ENCODE measurements around the gene ETV6. TPM values are rescaled to one million over a fixed set of nuclear protein-coding genes. Genes with fewer than 3 reads are reported as not detected.

The ETV6 gene
- total RNA-seq, 2 donors from 2014 or later, result 41.4 to 58.4 TPM

GRCh38 chr12:11839091-11839641 lies 189.7 kb downstream of the ETV6 start:
- Histone ChIP-seq H3K4me1 (ENCODE audit: control insufficient read depth in 1 of 2, low read depth in 2 of 2) (peaks cover 46 to 62% of the 10 kb centered on the region in 2 donors), H3K4me3 (no peak overlapping the region), H3K36me3 (peaks cover 9% of the 10 kb centered on the region), H3K27ac (peak overlapping the region; percentile 64 to 73), H3K9me3 (no peaks in the 10 kb centered on the region), H3K27me3 (replicated peaks; ENCODE audit: insufficient read depth) (no peaks in the 10 kb centered on the region)
- DNase-seq (ENCODE audit: low spot score), result peak; percentile 46
- no peak for TF ChIP-seq CTCF (IDR thresholded peaks at IDR 0.05)
- peak; percentile 44 for ATAC-seq (ENCODE audit: insufficient number of reproducible peaks, low FRiP score, low read depth)

DNA sequence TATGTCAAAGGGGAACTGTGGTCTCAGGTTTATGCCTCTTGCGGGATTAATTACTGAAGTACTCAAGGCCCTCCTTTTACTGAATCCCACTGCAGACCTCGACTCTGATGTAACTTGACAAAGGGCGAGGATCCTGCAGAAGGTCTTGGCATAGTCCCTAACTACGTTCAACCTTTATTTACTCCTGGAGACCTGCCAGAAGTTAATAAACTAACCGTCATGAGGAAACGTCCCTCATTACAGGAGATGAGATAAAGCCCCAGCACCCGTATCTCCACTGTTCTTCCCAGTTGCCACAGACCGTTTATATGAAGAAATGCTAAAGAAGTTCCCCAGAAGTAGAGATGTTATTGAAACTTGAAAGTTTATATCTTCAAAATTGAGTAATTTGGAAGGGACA lies 190.9 kb downstream of the ETV6 start:
- no peak for TF ChIP-seq CTCF (IDR thresholded peaks at IDR 0.05)
- peaks cover 9% of the 10 kb centered on the region for H3K36me3 ChIP-seq
- H3K27ac ChIP-seq, result peak overlapping the region in 1 of 2 donors; percentile 73
- H3K27me3 ChIP-seq (replicated peaks; ENCODE audit: insufficient read depth), result no peaks in the 10 kb centered on the region
- no peak overlapping the region for H3K4me3 ChIP-seq
- no peak for DNase-seq (ENCODE audit: low spot score)
- H3K9me3 ChIP-seq, result no peaks in the 10 kb centered on the region
- peaks cover 37 to 50% of the 10 kb centered on the region in 2 donors for H3K4me1 ChIP-seq (ENCODE audit: control insufficient read depth in 1 of 2, low read depth in 2 of 2)
- ATAC-seq (ENCODE audit: insufficient number of reproducible peaks, low FRiP score, low read depth), result no peak

DNA sequence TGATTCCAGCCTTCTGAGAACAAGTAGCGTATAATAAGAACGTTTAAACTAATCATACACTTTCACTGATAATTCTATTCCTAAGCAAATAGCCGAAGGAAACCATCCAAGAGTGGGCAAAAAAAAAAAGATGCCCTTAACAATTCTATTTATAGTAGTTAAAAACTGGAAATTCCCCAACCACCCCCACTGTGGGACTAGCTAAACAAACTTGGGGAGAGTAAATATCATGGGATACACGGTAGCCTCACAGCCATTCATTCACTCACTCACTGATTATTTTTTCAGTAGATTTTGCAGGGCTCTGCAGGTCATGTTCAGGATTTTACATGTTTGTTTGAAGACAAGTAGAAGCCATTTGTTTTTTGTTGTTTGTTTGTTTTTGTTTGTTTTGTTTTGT lies 197.0 kb downstream of the ETV6 start:
- Histone ChIP-seq H3K27ac (peak overlapping the region in 1 of 2 donors; percentile 13), H3K4me3 (no peak overlapping the region), H3K4me1 (ENCODE audit: control insufficient read depth in 1 of 2, low read depth in 2 of 2) (peaks cover 0 to 20% of the 10 kb centered on the region in 2 donors), H3K36me3 (peaks cover 9% of the 10 kb centered on the region), H3K9me3 (no peaks in the 10 kb centered on the region), H3K27me3 (replicated peaks; ENCODE audit: insufficient read depth) (no peaks in the 10 kb centered on the region)
- DNase-seq (ENCODE audit: low spot score) (no peak), ATAC-seq (ENCODE audit: insufficient number of reproducible peaks, low FRiP score, low read depth) (no peak)
- no peak for TF ChIP-seq CTCF (IDR thresholded peaks at IDR 0.05)

GRCh38 chr12:11847539-11847938 lies 198.1 kb downstream of the ETV6 start:
- Histone ChIP-seq H3K9me3 (no peaks in the 10 kb centered on the region), H3K4me1 (ENCODE audit: control insufficient read depth in 1 of 2, low read depth in 2 of 2) (peaks cover 0 to 22% of the 10 kb centered on the region in 2 donors), H3K27me3 (replicated peaks; ENCODE audit: insufficient read depth) (no peaks in the 10 kb centered on the region), H3K27ac (no peak overlapping the region), H3K4me3 (no peak overlapping the region), H3K36me3 (peaks cover 3% of the 10 kb centered on the region)
- DNase-seq (ENCODE audit: low spot score) (no peak), ATAC-seq (ENCODE audit: insufficient number of reproducible peaks, low FRiP score, low read depth) (no peak)
- no peak for TF ChIP-seq CTCF (IDR thresholded peaks at IDR 0.05)

GRCh38 chr12:11849757-11850504 lies 200.5 kb downstream of the ETV6 start:
- no peak for TF ChIP-seq CTCF (IDR thresholded peaks at IDR 0.05)
- DNase-seq (ENCODE audit: low spot score), result no peak
- ATAC-seq (ENCODE audit: insufficient number of reproducible peaks, low FRiP score, low read depth), result no peak
- Histone ChIP-seq H3K27me3 (replicated peaks; ENCODE audit: insufficient read depth) (no peaks in the 10 kb centered on the region), H3K4me1 (ENCODE audit: control insufficient read depth in 1 of 2, low read depth in 2 of 2) (peaks cover 0 to 22% of the 10 kb centered on the region in 2 donors), H3K36me3 (peaks cover 7% of the 10 kb centered on the region), H3K9me3 (no peaks in the 10 kb centered on the region), H3K27ac (no peak overlapping the region), H3K4me3 (no peak overlapping the region)
